Mucosa of rectum (tissue), 2 donors: ENCODE data around the gene GOLPH3L.
A peak's percentile ranks its signal among the peaks of the same experiment; 100 is the strongest.
"Not testable (repeated sequence)": the region's sequence is repeated elsewhere in the genome, so short reads cannot be mapped to it uniquely, and the experiment has no call there.

ENCODE experiments used
- H3K27ac ChIP-seq, 2 donors: one replicate each; pipeline ENCODE4 v1.7.0; 2013; ENCODE audit warnings: inconsistent platforms in 2 of 2, low read depth in 2 of 2, low read length in 2 of 2
- H3K27me3 ChIP-seq, 2 donors: one replicate each; pipeline ENCODE4 v1.7.0; 2013; ENCODE audit warnings: low read length in 2 of 2; ENCODE audit not compliant: control insufficient read depth in 2 of 2, insufficient read depth in 2 of 2
- H3K36me3 ChIP-seq, 2 donors: one replicate each; pipeline ENCODE4 v1.7.0; 2013; ENCODE audit warnings: low read length in 2 of 2; ENCODE audit not compliant: control insufficient read depth in 2 of 2, insufficient read depth in 2 of 2
- H3K4me1 ChIP-seq, 2 donors: one replicate each; pipeline ENCODE4 v1.7.0; 2013; ENCODE audit warnings: low read length in 2 of 2, mild to moderate bottlenecking in 1 of 2; ENCODE audit not compliant: control insufficient read depth in 2 of 2, insufficient read depth in 2 of 2
- H3K4me3 ChIP-seq, 2 donors: one replicate each; pipeline ENCODE4 v1.7.0; 2013; ENCODE audit warnings: low read length in 2 of 2
- H3K9ac ChIP-seq, 2 donors: one replicate each; pipeline ENCODE4 v1.7.0; 2013; ENCODE audit warnings: low read length in 2 of 2, low read depth in 1 of 2, mild to moderate bottlenecking in 1 of 2
- H3K9me3 ChIP-seq, 2 donors: one replicate each; pipeline ENCODE4 v1.7.0; 2013; ENCODE audit warnings: low read length in 2 of 2; ENCODE audit not compliant: control insufficient read depth in 2 of 2
- donor health status: healthy.
- donor health status: Normal muscosa, but diverticular disease.

Gene GOLPH3L

DNA sequence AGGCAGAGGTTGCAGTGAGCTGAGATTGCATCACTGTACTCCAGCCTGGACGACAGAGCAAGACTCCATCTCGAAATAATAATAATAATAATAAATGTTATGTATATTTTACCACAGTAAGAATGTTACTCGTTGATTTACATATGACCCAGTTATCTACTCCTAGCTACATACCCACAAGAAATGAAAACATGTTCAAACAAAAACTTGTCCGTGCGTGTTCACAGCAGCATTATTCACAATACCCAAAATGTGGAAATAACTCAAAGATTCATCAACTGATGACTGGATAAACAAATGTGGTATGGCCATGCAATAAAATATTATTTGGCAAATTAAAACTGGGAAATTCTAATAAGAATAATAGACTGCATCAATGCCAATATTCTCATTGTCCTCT lies 35.8 kb downstream of the GOLPH3L start:
- no peak overlapping the region for H3K4me3 ChIP-seq

DNA sequence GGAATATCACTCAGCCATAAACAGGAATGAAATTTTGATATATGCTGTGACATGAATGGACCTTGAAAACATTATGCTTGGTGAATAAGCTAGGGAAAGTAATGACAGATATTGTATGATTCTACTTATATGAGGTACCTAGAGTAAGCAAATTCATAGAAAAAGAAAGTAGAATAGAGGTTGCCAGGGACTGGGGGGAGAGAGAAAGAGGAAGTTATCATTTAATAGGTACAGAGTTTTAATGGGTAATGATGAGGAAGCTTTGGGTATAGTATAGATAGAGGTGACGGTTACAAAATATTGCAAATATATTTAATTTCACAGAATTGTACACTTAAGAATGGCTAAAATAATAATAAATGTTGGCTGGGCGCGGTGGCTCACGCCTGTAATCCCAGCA lies 36.4 kb downstream of the GOLPH3L start:
- Histone ChIP-seq H3K27ac (no peak overlapping the region), H3K4me3 (no peak overlapping the region), H3K4me1 (no peaks in the 10 kb centered on the region), H3K27me3 (no peaks in the 10 kb centered on the region), H3K9me3 (no peaks in the 10 kb centered on the region), H3K36me3 (peaks cover 39 to 51% of the 10 kb centered on the region in 2 donors), H3K9ac (no peak overlapping the region)

More for the DNA sequence above, 35.8 kb downstream of the GOLPH3L start:
- no peaks in the 10 kb centered on the region for H3K9me3 ChIP-seq
- peaks cover 39 to 51% of the 10 kb centered on the region in 2 donors for H3K36me3 ChIP-seq
- no peak overlapping the region for H3K27ac ChIP-seq
- H3K4me1 ChIP-seq, result no peaks in the 10 kb centered on the region
- H3K9ac ChIP-seq, result no peak overlapping the region
- no peaks in the 10 kb centered on the region for H3K27me3 ChIP-seq

DNA sequence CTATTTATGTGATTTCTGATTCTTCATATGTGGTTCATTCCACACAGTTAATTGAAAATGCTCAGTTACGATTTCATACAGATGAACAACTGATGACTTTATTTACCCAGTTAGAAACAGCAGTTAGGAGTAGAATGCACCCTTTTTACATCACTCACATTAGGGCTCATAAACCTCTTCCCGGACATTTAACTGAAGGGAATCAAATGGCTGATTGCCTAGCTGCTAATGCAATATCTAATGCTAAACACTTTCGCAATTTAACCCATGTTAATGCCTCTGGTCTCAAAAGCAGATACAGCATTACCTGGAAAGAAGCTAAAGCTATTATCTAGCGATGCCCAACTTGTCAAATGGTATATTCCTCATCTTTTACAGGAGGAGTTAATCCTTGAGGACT lies 39.9 kb downstream of the GOLPH3L start:
- H3K36me3 ChIP-seq, result peaks cover 29 to 48% of the 10 kb centered on the region in 2 donors
- H3K9ac ChIP-seq, H3K9me3 ChIP-seq, H3K27me3 ChIP-seq, H3K4me1 ChIP-seq, H3K4me3 ChIP-seq, H3K27ac ChIP-seq: not testable (repeated sequence)

DNA sequence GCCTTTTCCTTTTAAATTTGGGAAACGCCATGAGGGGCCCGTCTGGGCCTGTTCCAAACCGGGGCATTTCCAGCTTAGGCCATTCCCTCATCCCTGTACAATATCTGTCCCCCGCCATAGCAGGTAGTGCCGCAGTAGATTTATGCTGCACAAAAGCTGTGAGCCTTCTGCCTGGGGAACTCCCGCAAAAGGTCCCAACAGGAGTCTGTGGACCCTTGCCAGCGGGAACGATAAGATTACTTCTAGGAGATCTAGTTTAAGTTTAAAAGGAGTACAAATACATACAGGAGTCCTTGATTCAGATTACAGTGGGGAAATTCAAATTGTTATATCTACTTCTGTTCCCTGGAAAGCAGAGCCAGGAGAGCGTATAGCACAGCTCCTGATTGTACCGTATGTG lies 42.3 kb downstream of the GOLPH3L start:
- Histone ChIP-seq H3K36me3 (peaks cover 12 to 32% of the 10 kb centered on the region in 2 donors), H3K4me1 (peaks cover 0 to 10% of the 10 kb centered on the region in 2 donors)
- not testable (repeated sequence) for H3K4me3 ChIP-seq, H3K9me3 ChIP-seq, H3K27ac ChIP-seq, H3K27me3 ChIP-seq, H3K9ac ChIP-seq

DNA sequence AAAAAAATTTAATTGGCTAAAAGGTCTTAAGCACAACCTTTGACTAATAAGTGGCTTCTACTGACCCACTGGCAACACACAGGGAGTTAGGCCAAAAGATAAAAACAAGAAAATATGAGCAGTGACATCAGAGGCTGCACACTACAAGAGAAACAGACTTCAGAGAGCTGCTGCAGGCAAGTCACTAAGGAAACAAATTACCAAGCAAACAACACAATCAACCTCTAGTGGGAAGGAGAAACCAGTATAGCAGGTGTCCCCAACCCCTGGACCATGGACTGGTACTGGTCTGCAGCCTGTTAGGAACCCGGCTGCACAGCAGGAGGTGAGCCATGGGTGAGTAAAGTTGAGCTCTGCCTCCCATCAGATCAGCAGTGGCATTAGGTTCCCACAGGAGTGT lies 46.8 kb downstream of the GOLPH3L start:
- Histone ChIP-seq H3K4me1 (peaks cover 0 to 11% of the 10 kb centered on the region in 2 donors), H3K4me3 (no peak overlapping the region), H3K9ac (no peak overlapping the region), H3K27ac (peak overlapping the region; percentile 52 to 61), H3K27me3 (no peaks in the 10 kb centered on the region), H3K9me3 (no peaks in the 10 kb centered on the region), H3K36me3 (peaks cover 29 to 46% of the 10 kb centered on the region in 2 donors)

DNA sequence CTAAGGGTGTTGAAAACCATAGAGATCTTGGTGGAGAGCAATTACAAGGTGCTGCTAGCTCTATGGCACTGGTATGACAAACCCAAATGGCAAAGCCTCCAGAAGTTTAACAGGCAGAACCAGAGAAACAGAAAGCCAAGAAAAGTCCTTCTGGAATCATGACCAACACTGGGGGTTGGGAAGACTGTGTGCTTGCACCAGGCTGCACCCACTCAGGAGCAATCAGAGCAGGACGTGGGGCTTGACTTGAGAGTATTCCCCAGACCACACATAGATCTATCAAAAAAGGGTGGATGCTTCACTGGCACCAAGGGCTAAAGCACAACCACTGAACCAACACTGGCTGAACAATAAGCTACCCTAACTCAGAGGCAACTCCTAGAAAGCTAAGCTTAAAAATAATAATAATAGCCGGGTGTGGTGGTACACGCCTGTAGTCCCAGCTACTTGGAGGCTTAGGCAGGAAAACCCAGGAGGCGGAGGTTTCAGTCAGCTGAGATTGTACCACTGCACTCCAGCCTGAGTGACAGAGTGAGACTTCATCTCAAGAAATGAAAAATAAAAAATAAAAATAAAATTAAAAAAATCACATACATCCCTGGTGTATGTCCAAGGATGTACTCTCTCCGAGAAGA lies 47.4 kb downstream of the GOLPH3L start:
- H3K36me3 ChIP-seq, result peaks cover 29 to 44% of the 10 kb centered on the region in 2 donors
- H3K9ac ChIP-seq, result no peak overlapping the region
- H3K9me3 ChIP-seq, result no peaks in the 10 kb centered on the region
- H3K4me3 ChIP-seq, result no peak overlapping the region
- peaks cover 0 to 11% of the 10 kb centered on the region in 2 donors for H3K4me1 ChIP-seq
- no peaks in the 10 kb centered on the region for H3K27me3 ChIP-seq
- H3K27ac ChIP-seq, result peak overlapping the region; percentile 4 to 61

DNA sequence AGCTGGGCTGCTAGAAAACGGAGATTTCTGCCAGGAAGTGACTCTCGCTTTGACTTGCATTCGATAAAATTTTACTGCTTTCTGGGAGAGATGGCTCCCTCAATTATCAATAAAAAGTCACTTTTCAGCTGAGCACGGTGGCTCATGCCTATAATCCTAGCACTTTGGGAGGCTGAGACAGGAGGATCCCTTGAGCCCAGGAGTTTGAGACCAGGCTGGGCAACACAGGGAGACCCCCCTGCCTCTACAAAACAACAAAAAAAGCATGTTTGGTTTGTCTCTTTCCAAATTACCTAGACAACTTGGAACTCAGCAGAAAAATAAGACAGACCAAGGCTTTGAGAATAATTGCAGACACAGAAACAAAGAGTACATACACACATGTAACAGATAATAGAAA lies 54.7 kb downstream of the GOLPH3L start:
- Histone ChIP-seq H3K4me1 (no peaks in the 10 kb centered on the region), H3K27ac (no peak overlapping the region), H3K4me3 (no peak overlapping the region), H3K36me3 (peaks cover 15 to 17% of the 10 kb centered on the region in 2 donors), H3K27me3 (no peaks in the 10 kb centered on the region), H3K9ac (no peak overlapping the region), H3K9me3 (no peaks in the 10 kb centered on the region)

DNA sequence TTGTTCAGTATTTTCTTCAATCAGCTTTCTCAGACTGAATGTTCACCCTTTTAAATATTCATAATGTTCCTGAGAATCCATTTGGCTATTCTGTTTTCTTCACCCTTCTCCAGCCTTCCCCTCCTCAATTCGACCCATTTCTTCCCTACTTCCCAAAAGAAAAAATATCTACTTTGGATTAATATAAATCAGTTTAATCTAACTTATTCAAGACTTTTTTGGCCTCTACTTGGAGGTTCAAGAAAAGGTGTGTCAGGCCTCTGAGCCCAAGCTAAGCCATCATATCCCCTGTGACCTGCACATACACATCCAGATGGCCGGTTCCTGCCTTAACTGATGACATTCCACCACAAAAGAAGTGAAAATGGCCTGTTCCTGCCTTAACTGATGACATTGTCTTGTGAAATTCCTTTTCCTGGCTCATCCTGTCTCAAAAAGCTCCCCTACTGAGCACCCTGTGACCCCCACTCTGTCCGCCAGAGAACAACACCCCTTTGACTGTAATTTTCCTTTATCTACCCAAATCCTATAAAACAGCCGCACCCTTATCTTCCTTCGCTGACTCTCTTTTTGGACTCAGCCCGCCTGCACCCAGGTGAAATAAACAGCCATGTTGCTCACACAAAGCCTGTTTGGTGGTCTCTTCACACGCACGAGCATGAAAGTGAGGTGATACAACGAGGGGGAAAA lies 55.7 kb downstream of the GOLPH3L start:
- not testable (repeated sequence) for H3K9ac ChIP-seq, H3K36me3 ChIP-seq, H3K27me3 ChIP-seq, H3K9me3 ChIP-seq, H3K4me3 ChIP-seq, H3K4me1 ChIP-seq, H3K27ac ChIP-seq

DNA sequence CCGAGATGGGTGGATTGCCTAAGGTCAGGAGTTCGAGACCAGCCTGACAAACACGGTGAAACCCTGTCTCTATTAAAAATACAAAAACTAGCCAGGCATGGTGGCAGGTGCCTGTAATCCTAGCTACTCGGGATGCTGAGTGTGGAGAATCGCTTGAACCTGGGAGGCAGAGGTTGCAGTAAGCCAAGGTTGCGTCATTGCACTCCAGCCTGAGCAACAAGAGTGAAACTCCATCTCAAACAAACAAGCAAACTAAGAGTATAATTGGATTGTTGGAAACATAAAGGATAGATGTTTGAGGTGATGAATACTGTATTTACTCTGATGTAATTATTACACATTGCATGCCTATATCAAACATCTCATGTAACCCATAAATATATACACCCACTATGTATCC lies 58.5 kb downstream of the GOLPH3L start:
- not testable (repeated sequence) for H3K36me3 ChIP-seq, H3K9ac ChIP-seq, H3K4me1 ChIP-seq, H3K9me3 ChIP-seq, H3K4me3 ChIP-seq, H3K27me3 ChIP-seq, H3K27ac ChIP-seq

DNA sequence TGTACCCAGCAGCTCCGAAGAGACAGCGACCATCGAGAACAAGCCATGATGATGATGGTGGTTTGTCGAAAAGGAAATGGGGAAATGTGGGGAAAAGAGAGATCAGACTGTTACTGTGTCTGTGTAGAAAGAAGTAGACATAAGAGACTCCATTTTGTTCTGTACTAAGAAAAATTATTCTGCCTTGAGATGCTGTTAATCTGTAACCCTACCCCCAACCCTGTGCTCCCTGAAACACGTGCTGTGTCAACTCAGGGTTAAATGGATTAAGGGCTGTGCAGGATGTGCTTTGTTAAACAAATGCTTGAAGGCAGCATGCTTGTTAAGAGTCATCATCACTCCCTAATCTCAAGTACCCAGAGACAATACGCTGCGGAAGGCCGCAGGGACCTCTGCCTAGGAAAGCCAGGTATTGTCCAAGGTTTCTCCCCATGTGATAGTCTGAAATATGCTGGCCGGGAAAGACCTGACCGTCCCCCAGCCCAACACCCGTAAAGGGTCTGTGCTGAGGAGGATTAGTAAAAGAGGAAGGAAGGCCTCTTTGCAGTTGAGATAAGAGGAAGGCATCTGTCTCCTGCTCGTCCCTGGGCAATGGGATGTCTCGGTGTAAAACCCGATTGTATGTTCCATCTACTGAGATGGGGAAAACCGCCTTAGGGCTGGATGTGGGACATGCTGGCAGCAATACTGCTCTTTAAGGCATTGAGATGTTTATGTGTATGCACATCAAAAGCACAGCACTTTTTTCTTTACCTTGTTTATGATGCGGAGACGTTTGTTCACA lies 61.9 kb downstream of the GOLPH3L start:
- not testable (repeated sequence) for H3K4me3 ChIP-seq, H3K9me3 ChIP-seq, H3K9ac ChIP-seq, H3K27ac ChIP-seq, H3K27me3 ChIP-seq, H3K36me3 ChIP-seq, H3K4me1 ChIP-seq
